ENCODE measurements around the gene FDCSP.
"Not testable (repeated sequence)": the region's sequence is repeated elsewhere in the genome, so short reads cannot be mapped to it uniquely, and the experiment has no call there.

FDCSP gene

GRCh38 chr4:70239884-70240591 is 14.1 kb downstream of the FDCSP start:
- DNase-seq: no peak

- not testable (repeated sequence) for DNase-seq
Measured at GRCh38 chr4:70242297-70242696, 16.4 kb downstream of the FDCSP start, which contains the start of gene CSN3. Gene CSN3, plus strand, starts transcription at chr4:70242597. Its CDS starts 2,223 bp downstream, at chr4:70244820.

GRCh38 chr4:70243091-70243490 is 17.2 kb downstream of the FDCSP start:
- no peak for DNase-seq

GRCh38 chr4:70251250-70251944 is 25.5 kb downstream of the FDCSP start:
- DNase-seq: no peak

GRCh38 chr4:70251945-70252277 is 26.0 kb downstream of the FDCSP start:
- no peak for DNase-seq

GRCh38 chr4:70269674-70270073 is 43.8 kb downstream of the FDCSP start:
- no peak for DNase-seq

GRCh38 chr4:70277121-70277520 is 51.2 kb downstream of the FDCSP start:
- no peak for DNase-seq

GRCh38 chr4:70280567-70280966 is 54.6 kb downstream of the FDCSP start:
- DNase-seq: peak; percentile 31
